Activated naive CD8-positive, alpha-beta T cell treated with anti-CD3 and anti-CD28 coated beads for 36 hours (primary cell): ENCODE data around the gene NR1H3. TPM values are rescaled to one million over a fixed set of nuclear protein-coding genes. Genes with fewer than 3 reads are reported as not detected.
"Not testable (repeated sequence)": the region's sequence is repeated elsewhere in the genome, so short reads cannot be mapped to it uniquely, and the experiment has no call there.

Experiments used
- DNase-seq: peaks from one replicate; pipeline ENCODE4 v3.0.0; 2021
- H3K27ac Mint-ChIP-seq: one replicate; pipeline ENCODE4 v1.8.0; 2022; ENCODE audit warnings: mild to moderate bottlenecking, moderate library complexity, mixed read lengths
- H3K27me3 Mint-ChIP-seq: one replicate; pipeline ENCODE4 v1.8.0; 2022; ENCODE audit warnings: mild to moderate bottlenecking, mixed read lengths
- H3K36me3 Mint-ChIP-seq: one replicate; pipeline ENCODE4 v1.8.0; 2021; ENCODE audit warnings: mild to moderate bottlenecking, mixed read lengths
- H3K4me1 Mint-ChIP-seq: one replicate; pipeline ENCODE4 v1.8.0; 2021; ENCODE audit warnings: mixed read lengths
- H3K4me3 Mint-ChIP-seq: one replicate; pipeline ENCODE4 v1.8.0; 2022; ENCODE audit warnings: mild to moderate bottlenecking, moderate library complexity, mixed read lengths
- H3K9me3 Mint-ChIP-seq: one replicate; pipeline ENCODE4 v1.8.0; 2022; ENCODE audit warnings: mixed read lengths
- total RNA-seq, 2 experiments: library from RNA; stranded (reverse); gene quantifications; one replicate each; pipeline ENCODE4 v1.2.3, GENCODE V29; 2021

The NR1H3 gene
- total RNA-seq, 2 experiments from 2014 or later = 8.1 to 8.2 TPM

DNA sequence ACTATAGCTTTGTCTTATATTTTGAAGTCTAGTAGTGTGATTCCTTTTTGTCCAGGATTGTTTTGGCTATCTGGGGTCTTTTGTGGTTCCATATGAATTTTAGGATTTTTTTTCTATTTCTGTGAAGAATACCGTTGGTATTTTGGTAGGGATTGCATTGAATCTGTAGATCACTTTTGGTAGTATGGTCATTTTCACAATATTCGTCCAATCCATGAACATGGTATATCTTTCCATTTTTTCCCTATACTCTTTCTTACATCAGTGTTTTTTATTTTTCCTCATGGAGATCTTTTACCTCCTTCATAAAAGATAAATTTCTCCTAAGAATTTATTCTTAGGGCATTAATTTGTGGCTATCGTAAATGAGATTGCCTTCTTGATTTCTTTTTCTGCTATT lies 41.3 kb downstream of the NR1H3 start:
- Mint-ChIP-seq H3K27me3 (no peaks in the 10 kb centered on the region), H3K4me3 (no peak overlapping the region), H3K9me3 (peaks cover 13% of the 10 kb centered on the region), H3K27ac (no peak overlapping the region), H3K36me3 (peaks cover 59% of the 10 kb centered on the region), H3K4me1 (peaks cover 8% of the 10 kb centered on the region)
- DNase-seq = no peak

DNA sequence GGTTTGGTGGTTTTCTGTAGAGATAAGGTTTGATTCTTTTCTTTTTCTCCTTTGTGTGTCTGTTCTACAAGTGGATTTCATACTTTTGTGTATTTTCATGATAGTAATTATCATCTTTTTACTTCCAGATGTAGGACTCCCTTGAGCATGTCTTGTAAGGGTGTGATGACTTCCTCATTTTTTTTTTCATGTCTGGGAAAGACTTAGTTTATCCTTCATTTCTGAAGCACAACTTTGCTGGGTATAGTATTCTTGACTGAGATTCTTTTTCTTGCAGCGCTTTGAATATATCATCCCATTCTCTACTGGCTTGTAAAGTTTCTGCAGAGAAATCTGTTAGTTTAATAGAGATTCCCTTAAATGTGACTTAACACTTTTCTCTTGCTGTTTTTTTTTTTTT lies 45.1 kb downstream of the NR1H3 start:
- H3K36me3 Mint-ChIP-seq = peaks cover 64% of the 10 kb centered on the region
- H3K27ac Mint-ChIP-seq = peak overlapping the region; percentile 62
- no peak for DNase-seq
- peaks cover 8% of the 10 kb centered on the region for H3K4me1 Mint-ChIP-seq
- H3K4me3 Mint-ChIP-seq = no peak overlapping the region
- H3K9me3 Mint-ChIP-seq = peaks cover 14% of the 10 kb centered on the region
- H3K27me3 Mint-ChIP-seq = no peaks in the 10 kb centered on the region

DNA sequence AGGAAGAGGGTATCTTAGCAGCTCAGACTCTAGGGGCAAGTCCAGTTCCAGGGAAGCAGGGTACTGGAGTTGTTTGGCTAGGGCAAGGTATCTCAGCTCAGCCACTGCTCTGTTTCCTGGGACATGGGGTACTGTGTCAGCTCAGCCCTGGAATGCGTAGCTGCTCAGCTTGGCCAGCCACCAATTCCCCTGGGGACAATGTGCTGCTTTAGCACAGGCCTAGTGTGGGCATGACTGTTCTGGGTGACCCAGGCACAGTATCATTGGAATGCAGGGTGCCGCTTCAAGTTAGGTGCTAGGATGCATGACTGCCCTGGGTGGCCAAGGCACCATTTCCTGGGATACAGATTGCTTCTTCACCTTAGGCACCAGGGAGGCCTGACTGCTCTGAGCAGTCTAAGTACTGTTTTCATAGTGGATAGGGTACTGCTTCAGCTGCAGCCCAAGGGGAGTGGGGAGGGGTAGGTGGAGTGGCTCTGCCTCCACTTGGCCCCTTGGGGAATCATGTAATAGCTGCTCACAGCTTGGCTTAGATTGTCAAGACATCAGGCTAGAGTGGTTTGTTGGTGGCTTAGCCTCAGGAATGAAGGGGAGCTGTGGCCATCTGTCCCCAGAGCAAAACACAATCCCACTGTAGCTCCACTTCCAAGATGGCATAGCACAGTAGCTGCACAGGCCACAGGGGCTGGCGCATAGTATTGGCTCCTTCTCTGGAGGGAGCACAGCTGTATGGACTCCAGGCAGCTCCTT lies 48.1 kb downstream of the NR1H3 start:
- H3K36me3 Mint-ChIP-seq = peaks cover 40% of the 10 kb centered on the region

DNA sequence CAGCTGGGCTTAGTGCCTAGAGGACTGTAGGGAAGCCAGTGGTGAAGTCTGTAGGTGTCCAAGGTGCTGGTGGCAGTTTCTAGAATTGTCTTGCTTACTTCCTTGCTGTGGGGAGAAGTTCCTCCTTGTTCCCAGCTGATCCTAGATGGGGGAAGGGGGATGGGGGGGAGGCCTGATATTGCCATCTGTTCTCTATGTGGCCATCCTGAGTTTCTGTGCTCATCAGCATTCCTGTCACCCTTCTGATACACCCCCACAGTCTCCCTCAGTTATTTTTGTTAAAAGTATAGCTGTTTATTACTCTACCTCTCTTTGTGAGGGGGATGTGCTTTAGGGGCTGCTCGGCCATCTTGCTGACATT lies 48.7 kb downstream of the NR1H3 start:
- Mint-ChIP-seq H3K36me3 (peaks cover 40% of the 10 kb centered on the region), H3K4me1 (peaks cover 8% of the 10 kb centered on the region), H3K27ac (no peak overlapping the region), H3K27me3 (no peaks in the 10 kb centered on the region), H3K9me3 (peaks cover 14% of the 10 kb centered on the region), H3K4me3 (no peak overlapping the region)
- DNase-seq = no peak

More for the DNA sequence above, 48.1 kb downstream of the NR1H3 start:
- Mint-ChIP-seq H3K4me3 (no peak overlapping the region), H3K27ac (no peak overlapping the region), H3K4me1 (peaks cover 8% of the 10 kb centered on the region), H3K27me3 (no peaks in the 10 kb centered on the region), H3K9me3 (peaks cover 14% of the 10 kb centered on the region)
- DNase-seq = no peak

DNA sequence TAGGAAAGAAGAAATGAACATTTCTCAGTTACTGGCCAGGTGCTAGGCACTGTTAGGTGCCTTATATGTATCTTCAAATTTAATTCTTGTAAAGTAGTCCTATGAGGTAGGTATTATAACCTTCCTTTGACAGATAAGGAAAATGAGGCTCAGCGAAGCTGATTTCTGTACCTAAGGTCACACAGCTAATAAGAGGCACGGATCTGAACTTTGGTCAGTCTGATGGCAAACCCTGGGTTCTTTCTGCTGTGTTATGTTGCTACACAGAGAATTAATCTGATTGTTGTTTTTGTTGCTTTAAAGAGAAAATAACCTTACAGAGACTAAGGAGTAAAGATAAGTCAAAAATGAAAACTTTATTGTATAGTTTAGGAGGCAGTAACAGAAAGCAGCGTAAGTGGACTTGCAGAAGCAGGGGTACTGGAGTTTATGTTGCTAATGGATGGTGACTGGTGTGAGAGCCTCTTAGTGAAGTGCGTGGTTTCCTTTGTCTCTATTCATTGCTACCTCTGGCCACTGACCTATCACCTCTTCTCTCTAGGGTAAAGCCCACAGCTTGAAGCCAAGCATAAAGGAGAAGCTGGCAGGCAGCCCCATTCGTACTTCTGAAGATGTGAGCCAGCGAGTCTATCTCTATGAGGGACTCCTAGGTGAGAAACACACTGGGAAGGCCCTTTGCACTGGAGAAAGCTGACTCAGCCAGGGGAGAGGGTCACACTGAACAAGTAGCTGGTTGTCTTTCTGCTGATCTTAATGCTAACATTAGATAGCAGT lies 50.4 kb downstream of the NR1H3 start:
- Mint-ChIP-seq H3K9me3 (peaks cover 4% of the 10 kb centered on the region), H3K4me3 (no peak overlapping the region), H3K27me3 (no peaks in the 10 kb centered on the region), H3K36me3 (peaks cover 24% of the 10 kb centered on the region), H3K4me1 (no peaks in the 10 kb centered on the region), H3K27ac (no peak overlapping the region)
- DNase-seq = no peak

DNA sequence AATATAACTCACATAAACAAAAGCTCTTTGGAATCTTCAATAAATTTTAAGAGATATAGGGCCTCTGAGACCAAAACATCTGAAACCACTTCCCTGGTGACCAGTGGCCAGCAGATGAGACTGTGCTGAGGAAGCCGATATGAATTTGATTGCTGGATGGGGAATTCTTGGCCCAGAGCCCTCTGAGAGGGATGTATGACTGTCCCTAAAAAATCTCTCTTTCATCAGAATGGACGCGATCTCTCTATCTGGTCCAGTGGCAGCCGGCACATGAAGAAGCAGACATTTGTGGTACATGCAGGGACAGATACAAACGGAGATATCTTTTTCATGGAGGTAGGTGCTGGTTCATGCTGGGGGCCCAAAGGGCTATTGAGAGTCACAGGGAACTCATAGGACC lies 57.2 kb downstream of the NR1H3 start:
- H3K9me3 Mint-ChIP-seq = no peaks in the 10 kb centered on the region
- no peak overlapping the region for H3K27ac Mint-ChIP-seq
- DNase-seq = no peak
- peaks cover 10% of the 10 kb centered on the region for H3K36me3 Mint-ChIP-seq
- H3K27me3 Mint-ChIP-seq = no peaks in the 10 kb centered on the region
- peaks cover 6% of the 10 kb centered on the region for H3K4me1 Mint-ChIP-seq
- H3K4me3 Mint-ChIP-seq = no peak overlapping the region

DNA sequence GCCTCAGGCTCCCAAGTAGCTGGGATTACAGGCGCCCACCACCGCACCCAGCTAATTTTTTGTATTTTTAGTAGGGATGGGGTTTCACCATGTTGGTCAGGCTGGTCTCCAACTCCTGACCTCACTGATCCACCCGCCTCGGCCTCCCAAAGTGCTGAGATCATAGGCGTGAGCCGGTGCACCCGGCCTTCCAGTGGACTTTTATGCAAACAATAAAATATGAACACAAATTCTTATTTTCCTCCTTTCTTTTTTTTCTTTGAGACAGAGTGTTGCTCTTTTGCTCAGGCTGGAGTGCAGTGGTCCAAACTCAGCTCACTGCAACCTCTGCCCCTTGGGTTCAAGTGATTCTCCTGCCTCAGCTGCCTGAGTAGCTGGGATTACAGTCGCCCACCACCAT lies 58.7 kb downstream of the NR1H3 start:
- H3K9me3 Mint-ChIP-seq, H3K36me3 Mint-ChIP-seq, H3K27me3 Mint-ChIP-seq: not testable (repeated sequence)

DNA sequence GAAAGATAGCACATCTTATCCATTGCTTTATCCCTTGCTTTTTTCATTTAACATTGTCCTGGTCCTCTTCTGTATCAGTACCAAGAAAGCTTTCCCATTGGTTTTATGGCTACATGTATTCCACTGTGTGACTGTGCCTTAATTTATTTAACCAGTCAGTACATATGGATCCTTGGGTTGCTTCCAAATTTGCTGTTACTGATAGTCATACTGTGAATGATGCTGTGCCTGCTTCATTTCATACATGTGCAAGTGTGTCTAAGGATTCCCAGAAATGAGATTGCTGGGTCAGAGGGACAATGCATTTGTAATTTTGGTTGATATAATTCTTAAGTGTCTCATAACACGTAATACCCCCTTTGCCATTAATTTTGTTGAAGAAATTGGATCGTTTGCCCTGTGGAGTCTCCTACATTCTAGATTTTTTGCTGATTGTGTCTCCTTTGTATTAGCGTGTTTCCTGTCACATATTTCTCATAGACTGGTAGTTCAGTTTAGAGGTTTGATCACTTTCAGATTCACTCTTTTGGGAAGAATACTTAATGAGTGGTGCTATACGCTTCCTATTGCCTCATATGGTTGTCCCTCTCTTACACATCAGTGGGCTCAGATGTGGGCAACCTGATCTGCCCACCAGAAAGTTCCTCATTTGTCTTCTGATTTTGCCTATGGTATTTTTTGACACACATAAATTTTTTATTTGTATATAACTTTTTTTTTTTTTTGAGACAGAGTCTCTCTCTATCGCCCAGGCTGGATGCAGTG lies 59.5 kb downstream of the NR1H3 start:
- DNase-seq = no peak
- H3K4me1 Mint-ChIP-seq = peaks cover 6% of the 10 kb centered on the region
- no peak overlapping the region for H3K4me3 Mint-ChIP-seq
- H3K27ac Mint-ChIP-seq = no peak overlapping the region
- no peaks in the 10 kb centered on the region for H3K9me3 Mint-ChIP-seq
- peaks cover 8% of the 10 kb centered on the region for H3K36me3 Mint-ChIP-seq
- no peaks in the 10 kb centered on the region for H3K27me3 Mint-ChIP-seq

More for the DNA sequence above, 58.7 kb downstream of the NR1H3 start:
- H3K27ac Mint-ChIP-seq, H3K4me3 Mint-ChIP-seq, H3K4me1 Mint-ChIP-seq, DNase-seq: not testable (repeated sequence)

DNA sequence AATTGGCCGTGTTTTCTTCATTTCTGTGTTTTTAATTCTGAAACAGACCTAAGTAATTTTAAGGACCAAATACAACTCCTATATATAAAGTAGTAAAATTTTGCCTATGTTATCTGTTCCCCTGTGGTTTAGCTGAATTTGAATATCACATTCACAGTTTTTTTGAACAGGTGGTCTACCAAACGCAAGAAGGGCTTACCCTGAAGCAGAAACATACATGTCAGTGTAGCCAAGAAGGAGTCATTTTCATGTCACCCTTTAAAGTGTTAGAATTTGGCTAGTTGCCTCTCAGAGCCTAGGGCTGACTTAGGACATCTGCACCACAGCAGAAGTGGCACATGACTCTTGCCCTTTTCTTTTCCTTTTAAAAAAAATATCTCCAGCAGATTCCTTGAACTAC lies 60.4 kb downstream of the NR1H3 start:
- DNase-seq = no peak
- H3K4me3 Mint-ChIP-seq = no peak overlapping the region
- peaks cover 6% of the 10 kb centered on the region for H3K4me1 Mint-ChIP-seq
- no peaks in the 10 kb centered on the region for H3K27me3 Mint-ChIP-seq
- H3K27ac Mint-ChIP-seq = no peak overlapping the region
- peaks cover 8% of the 10 kb centered on the region for H3K36me3 Mint-ChIP-seq
- no peaks in the 10 kb centered on the region for H3K9me3 Mint-ChIP-seq

Other genes with a start within 250 kb of the NR1H3 start
- 10 to 100 TPM; 87.6 to 92.6 TPM for gene ARFGAP2, start 81.1 kb upstream of the NR1H3 start, total RNA-seq
- 1 to 10 TPM; 6.8 to 7.0 TPM for gene PACSIN3, start 71.6 kb upstream of the NR1H3 start, total RNA-seq
- 100 to 1,000 TPM; 111 to 112 TPM for gene DDB2, start 43.0 kb upstream of the NR1H3 start, total RNA-seq
- 10 to 100 TPM; 13.4 to 13.9 TPM for gene ACP2, start 9.2 kb upstream of the NR1H3 start, total RNA-seq
- 10 to 100 TPM; 50.9 to 51.2 TPM for gene MADD, start 12.1 kb downstream of the NR1H3 start, total RNA-seq
- gene MYBPC3, start 94.7 kb downstream of the NR1H3 start, total RNA-seq = not detected
- under 1 TPM; 0.25 to 0.36 TPM for gene SPI1, start 120.6 kb downstream of the NR1H3 start, total RNA-seq
- gene SLC39A13, start 150.6 kb downstream of the NR1H3 start, total RNA-seq = 10 to 100 TPM; 10.9 to 11.4 TPM
- gene PSMC3, start 168.4 kb downstream of the NR1H3 start, total RNA-seq = 100 to 1,000 TPM; 168 to 176 TPM
- gene RAPSN, start 191.1 kb downstream of the NR1H3 start, total RNA-seq = under 1 TPM in 1 of 2 experiments, not detected in 1; 0.19 TPM